SH-SY5Y (cell line): ENCODE results near the gene ADAMTS2.

ENCODE experiments used
- GATA2 ChIP-seq: IDR thresholded peaks from 2 replicates; pipeline ENCODE4 v1.6.1; 2011; ENCODE audit warnings: mild to moderate bottlenecking, low read depth, low read length
- GATA3 ChIP-seq: IDR thresholded peaks from 2 replicates; pipeline ENCODE4 v1.6.1; 2011; ENCODE audit warnings: low read depth, mild to moderate bottlenecking, low read length, moderate library complexity

DNA sequence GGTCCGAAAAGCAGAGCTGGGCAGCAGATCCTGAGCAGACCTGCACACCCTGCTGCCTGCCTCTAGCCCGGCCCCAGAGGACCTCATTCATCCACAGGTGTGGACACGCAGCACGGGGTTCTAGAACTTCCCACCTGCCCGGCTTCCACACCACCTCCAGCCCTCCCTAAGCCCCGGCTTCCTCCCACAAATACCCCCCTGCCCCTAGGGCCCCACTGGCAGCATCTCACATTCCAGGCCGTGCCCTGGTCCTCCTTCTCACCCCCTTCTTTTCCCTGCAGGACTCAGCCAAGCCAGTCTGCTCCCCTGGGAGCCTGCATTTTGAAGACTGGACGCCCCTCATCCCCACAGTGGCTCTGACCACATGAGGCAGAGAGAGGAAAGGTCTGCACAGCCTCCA, 138.9 kb downstream of the ADAMTS2 start:
- TF ChIP-seq GATA2 (no peak), GATA3 (no peak)
